Subcutaneous preadipocyte (primary cell): ENCODE measurements around the gene AFTPH. TPM values are rescaled to one million over a fixed set of nuclear protein-coding genes. Genes with fewer than 3 reads are reported as not detected.

Source experiments
- small RNA-seq: library from RNA; depleted of rRNA; stranded (forward); fragments of <200 nt; gene quantifications from one replicate; pipeline ENCODE3, GENCODE V24; 2012
- total RNA-seq: library from RNA; depleted of rRNA; stranded (reverse); fragments of >200 nt; gene quantifications from 2 replicates; pipeline ENCODE4 v1.2.3, GENCODE V29; 2012

The AFTPH gene
- total RNA-seq: 16.2 and 25.4 TPM in 2 replicates

GRCh38 chr2:64523666-64524603 lies at the start of gene AFTPH:
TSS of gene AFTPH (plus strand) at chr2:64524328. CDS start at chr2:64551475, 27,147 bp downstream.

Small RNA genes within 50 kb of the gene (small RNA-seq; reads per million reads assigned to genes)
- gene RNU6-100P: not detected

Other genes starting within 250 kb of the AFTPH start
- gene LGALSL, start 70.2 kb upstream of the AFTPH start, total RNA-seq: 2.7 and 2.9 TPM in 2 replicates
- 14.5 and 16.5 TPM in 2 replicates for gene SERTAD2, start 129.6 kb downstream of the AFTPH start, total RNA-seq